HepG2 (cell line): ENCODE results near the gene PPHLN1. TPM values are rescaled to one million over a fixed set of nuclear protein-coding genes. Genes with fewer than 3 reads are reported as not detected.

Experiments
- CENPX ChIP-seq: sonication (generic); formaldehyde crosslinking; IDR thresholded peaks from 2 replicates; pipeline ENCODE4 v1.9.0; 2021; ENCODE audit warnings: mild to moderate bottlenecking, missing genetic modification reagents, moderate library complexity
- FOXK1 ChIP-seq: sonication (generic); formaldehyde crosslinking; IDR thresholded peaks from 2 replicates; pipeline ENCODE4 v1.4.0; 2020; ENCODE audit warnings: low read depth, missing genetic modification reagents, borderline replicate concordance
- GPN1 ChIP-seq: sonication (generic); formaldehyde crosslinking; IDR thresholded peaks from 2 replicates; pipeline ENCODE4 v1.5.1; 2020; ENCODE audit warnings: missing genetic modification reagents, borderline replicate concordance
- JUND ChIP-seq: sonication (generic); formaldehyde crosslinking; IDR thresholded peaks from 2 replicates; pipeline ENCODE4 v1.8.0; 2022; ENCODE audit warnings: mild to moderate bottlenecking, missing genetic modification reagents
- KDM4B ChIP-seq: sonication (generic); formaldehyde crosslinking; IDR thresholded peaks from 2 replicates; pipeline ENCODE4 v1.4.0; 2020; ENCODE audit warnings: missing genetic modification reagents
- MYC ChIP-seq: sonication (generic); formaldehyde crosslinking; IDR thresholded peaks from 2 replicates; pipeline ENCODE4 v1.9.0; 2021; ENCODE audit warnings: missing genetic modification reagents, borderline replicate concordance
- PHF20 ChIP-seq: sonication (generic); formaldehyde crosslinking; IDR thresholded peaks from 2 replicates; pipeline ENCODE4 v1.5.0; 2020; ENCODE audit warnings: mild to moderate bottlenecking, missing genetic modification reagents
- REL ChIP-seq: sonication (generic); formaldehyde crosslinking; conservative IDR thresholded peaks from 2 replicates; pipeline ENCODE4 v1.8.0; 2022; ENCODE audit warnings: mild to moderate bottlenecking, missing genetic modification reagents, moderate library complexity
- SOX5 ChIP-seq: IDR thresholded peaks from 2 replicates; pipeline ENCODE4 v1.6.1; 2016; ENCODE audit warnings: borderline replicate concordance
- SSRP1 ChIP-seq: IDR thresholded peaks from 2 replicates; pipeline ENCODE4 v1.6.1; 2016; ENCODE audit warnings: control low read depth
- ZBTB20 ChIP-seq: sonication (generic); formaldehyde crosslinking; IDR thresholded peaks from 2 replicates; pipeline ENCODE4 v1.8.1; 2023; ENCODE audit warnings: missing genetic modification reagents, low read depth, mild to moderate bottlenecking, borderline replicate concordance
- ZFAT ChIP-seq: sonication (generic); formaldehyde crosslinking; conservative IDR thresholded peaks from 2 replicates; pipeline ENCODE4 v1.8.1; 2023; ENCODE audit warnings: missing genetic modification reagents, inconsistent platforms
- ZNF17 ChIP-seq: sonication (generic); formaldehyde crosslinking; IDR thresholded peaks from 2 replicates; pipeline ENCODE4 v1.5.0; 2020; ENCODE audit warnings: mild to moderate bottlenecking, missing genetic modification reagents
- ZNF335 ChIP-seq: sonication (generic); formaldehyde crosslinking; IDR thresholded peaks from 2 replicates; pipeline ENCODE4 v1.4.0; 2020; ENCODE audit warnings: missing genetic modification reagents
- ZNF468 ChIP-seq: sonication (generic); formaldehyde crosslinking; IDR thresholded peaks from 2 replicates; pipeline ENCODE4 v1.8.0; 2022; ENCODE audit warnings: mild to moderate bottlenecking, moderate library complexity, missing genetic modification reagents
- ZNF543 ChIP-seq: sonication (generic); formaldehyde crosslinking; IDR thresholded peaks from 2 replicates; pipeline ENCODE4 v1.4.0; 2020; ENCODE audit warnings: mild to moderate bottlenecking, missing genetic modification reagents
- ZNF670 ChIP-seq: sonication (generic); formaldehyde crosslinking; IDR thresholded peaks from 2 replicates; pipeline ENCODE4 v1.8.0; 2022; ENCODE audit warnings: mild to moderate bottlenecking, missing genetic modification reagents, borderline replicate concordance
- ZNF672 ChIP-seq: sonication (generic); formaldehyde crosslinking; IDR thresholded peaks from 2 replicates; pipeline ENCODE4 v1.8.1; 2022; ENCODE audit warnings: missing genetic modification reagents
- ZNF839 ChIP-seq: sonication (generic); formaldehyde crosslinking; IDR thresholded peaks from 2 replicates; pipeline ENCODE4 v1.4.0; 2020; ENCODE audit warnings: missing genetic modification reagents, mild to moderate bottlenecking, borderline replicate concordance
- ZNF879 ChIP-seq: sonication (generic); formaldehyde crosslinking; IDR thresholded peaks from 2 replicates; pipeline ENCODE4 v1.8.1; 2023; ENCODE audit warnings: missing genetic modification reagents
- ZSCAN31 ChIP-seq: sonication (generic); formaldehyde crosslinking; IDR thresholded peaks from 2 replicates; pipeline ENCODE4 v1.5.0; 2020; ENCODE audit warnings: low read depth, mild to moderate bottlenecking, missing genetic modification reagents
- polyA plus RNA-seq, 8 experiments: library from polyadenylated mRNA; depleted of rRNA in 3 of 8; stranded (reverse) in 7 of 8; unstranded in 1 of 8; fragments of >200 nt; fragmentation: Illumina TruSeq in 4 of 8; extraction: Trizol in 4 of 8; gene quantifications; 2 replicates each; pipeline versions ENCODE4 v1.2.1 to v1.2.3, GENCODE V29; 2011 to 2016; ENCODE audit warnings: low read depth in 4 of 8, missing spikeins in 1 of 8, mixed read lengths in 1 of 8; ENCODE audit not compliant: insufficient read depth in 1 of 8
- total RNA-seq, 5 experiments: library from RNA; depleted of rRNA; stranded (reverse); fragments of >200 nt; fragmentation: Illumina TruSeq; extraction: Trizol; gene quantifications; 2 replicates each; pipeline ENCODE4 v1.2.3, GENCODE V29; 2016; ENCODE audit warnings: low read depth in 1 of 5
- TF ChIP-seq, protein P1 (sequence below): sonication (generic); formaldehyde crosslinking; IDR thresholded peaks from 2 replicates; pipeline ENCODE4 v1.4.0; 2020; ENCODE audit warnings: missing genetic modification reagents
- TF ChIP-seq, protein P2 (sequence below): sonication (generic); IDR thresholded peaks from 2 replicates; pipeline ENCODE4 v1.6.1; 2016; ENCODE audit warnings: low read depth, borderline replicate concordance
- TF ChIP-seq, protein P3 (sequence below): IDR thresholded peaks from 2 replicates; pipeline ENCODE4 v1.6.1; 2018; ENCODE audit warnings: missing genetic modification reagents
- TF ChIP-seq, protein P4 (sequence below): sonication (generic); formaldehyde crosslinking; conservative IDR thresholded peaks from 2 replicates; pipeline ENCODE4 v1.4.0; 2020; ENCODE audit warnings: missing genetic modification reagents

The PPHLN1 gene
- total and polyA plus RNA-seq, 2 of the 13 experiments (the other 11 are each of a cell fraction or from before 2014, with no cell fraction given), result 43.4 to 66.0 TPM

DNA sequence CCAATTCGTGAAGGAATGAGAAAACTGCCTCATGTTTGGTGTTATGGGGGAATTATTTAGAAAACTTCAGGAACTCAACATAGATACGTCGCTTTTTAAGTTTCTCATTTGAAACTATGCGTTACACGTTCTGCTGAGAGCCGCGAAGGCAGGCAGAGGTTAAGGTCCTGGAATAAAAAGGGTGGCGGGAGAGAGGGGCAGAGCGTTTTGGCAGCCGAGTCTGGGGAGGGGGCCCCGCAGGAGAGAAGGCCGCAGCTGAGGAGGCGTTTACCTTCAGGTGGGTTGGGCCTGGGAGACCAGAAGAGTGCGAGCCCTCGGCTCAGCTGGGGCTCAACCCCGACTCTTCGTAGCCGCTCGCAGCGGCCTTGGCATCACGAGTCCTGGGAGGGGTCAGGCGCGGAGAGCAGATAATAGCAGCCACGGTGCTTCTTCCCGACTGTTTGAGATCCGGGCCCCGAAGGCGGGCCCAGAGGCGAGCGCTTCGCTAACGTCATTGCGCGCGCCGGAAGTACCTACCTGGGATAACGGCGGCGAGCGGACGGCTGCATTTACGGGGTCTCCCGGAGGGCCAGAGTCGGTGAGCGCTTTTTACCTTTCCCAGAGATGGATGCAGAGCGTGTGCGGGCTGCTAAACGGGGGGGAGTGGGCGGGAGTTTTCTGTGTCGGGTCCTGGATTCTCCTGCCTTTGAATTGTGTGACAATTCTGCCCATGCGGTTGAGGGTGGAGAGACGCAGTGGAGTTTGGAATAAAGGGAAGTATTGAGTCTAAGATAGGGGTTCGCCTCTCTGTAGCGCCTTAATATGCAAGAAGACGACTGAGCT lies at the start of gene PPHLN1, which contains the start of gene ZCRB1 (continued):
- TF ChIP-seq KDM4B (CRISPR knock-in tag), result 0 out of 2 replicates have a peak, but pooled peaks have one; percentile 26
- TF ChIP-seq ZNF672 (CRISPR knock-in tag), result no peak
- 0 out of 2 replicates have a peak, but pooled peaks have one; percentile 11 for TF ChIP-seq SOX5 (CRISPR knock-in tag)
- no peak for TF ChIP-seq ZNF670 (CRISPR knock-in tag)
- TF ChIP-seq, protein P1, sequence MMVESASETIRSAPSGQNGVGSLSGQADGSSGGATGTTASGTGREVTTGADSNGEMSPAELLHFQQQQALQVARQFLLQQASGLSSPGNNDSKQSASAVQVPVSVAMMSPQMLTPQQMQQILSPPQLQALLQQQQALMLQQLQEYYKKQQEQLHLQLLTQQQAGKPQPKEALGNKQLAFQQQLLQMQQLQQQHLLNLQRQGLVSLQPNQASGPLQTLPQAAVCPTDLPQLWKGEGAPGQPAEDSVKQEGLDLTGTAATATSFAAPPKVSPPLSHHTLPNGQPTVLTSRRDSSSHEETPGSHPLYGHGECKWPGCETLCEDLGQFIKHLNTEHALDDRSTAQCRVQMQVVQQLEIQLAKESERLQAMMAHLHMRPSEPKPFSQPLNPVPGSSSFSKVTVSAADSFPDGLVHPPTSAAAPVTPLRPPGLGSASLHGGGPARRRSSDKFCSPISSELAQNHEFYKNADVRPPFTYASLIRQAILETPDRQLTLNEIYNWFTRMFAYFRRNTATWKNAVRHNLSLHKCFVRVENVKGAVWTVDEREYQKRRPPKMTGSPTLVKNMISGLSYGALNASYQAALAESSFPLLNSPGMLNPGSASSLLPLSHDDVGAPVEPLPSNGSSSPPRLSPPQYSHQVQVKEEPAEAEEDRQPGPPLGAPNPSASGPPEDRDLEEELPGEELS (CRISPR knock-in tag), result peak; percentile 43
- TF ChIP-seq JUND (CRISPR knock-in tag), result no peak
- TF ChIP-seq MYC, result peak; percentile 68; the same call in 1 of the 2 replicates
- TF ChIP-seq, protein P2, sequence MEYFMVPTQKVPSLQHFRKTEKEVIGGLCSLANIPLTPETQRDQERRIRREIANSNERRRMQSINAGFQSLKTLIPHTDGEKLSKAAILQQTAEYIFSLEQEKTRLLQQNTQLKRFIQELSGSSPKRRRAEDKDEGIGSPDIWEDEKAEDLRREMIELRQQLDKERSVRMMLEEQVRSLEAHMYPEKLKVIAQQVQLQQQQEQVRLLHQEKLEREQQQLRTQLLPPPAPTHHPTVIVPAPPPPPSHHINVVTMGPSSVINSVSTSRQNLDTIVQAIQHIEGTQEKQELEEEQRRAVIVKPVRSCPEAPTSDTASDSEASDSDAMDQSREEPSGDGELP, result peak; percentile 80
- TF ChIP-seq, protein P3, sequence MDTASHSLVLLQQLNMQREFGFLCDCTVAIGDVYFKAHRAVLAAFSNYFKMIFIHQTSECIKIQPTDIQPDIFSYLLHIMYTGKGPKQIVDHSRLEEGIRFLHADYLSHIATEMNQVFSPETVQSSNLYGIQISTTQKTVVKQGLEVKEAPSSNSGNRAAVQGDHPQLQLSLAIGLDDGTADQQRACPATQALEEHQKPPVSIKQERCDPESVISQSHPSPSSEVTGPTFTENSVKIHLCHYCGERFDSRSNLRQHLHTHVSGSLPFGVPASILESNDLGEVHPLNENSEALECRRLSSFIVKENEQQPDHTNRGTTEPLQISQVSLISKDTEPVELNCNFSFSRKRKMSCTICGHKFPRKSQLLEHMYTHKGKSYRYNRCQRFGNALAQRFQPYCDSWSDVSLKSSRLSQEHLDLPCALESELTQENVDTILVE (CRISPR knock-in tag), result no peak
- no peak; the same call in 1 of the 2 replicates for TF ChIP-seq ZBTB20
- TF ChIP-seq ZNF839, result no peak
- no peak for TF ChIP-seq ZNF335 (CRISPR knock-in tag)
- TF ChIP-seq SSRP1, result no peak
- TF ChIP-seq ZSCAN31, result peak; percentile 75
- no peak for TF ChIP-seq ZNF543 (CRISPR knock-in tag)
- TF ChIP-seq GPN1 (CRISPR knock-in tag), result no peak
- no peak for TF ChIP-seq ZNF468 (CRISPR knock-in tag)
- TF ChIP-seq ZNF17 (CRISPR knock-in tag), result no peak
- TF ChIP-seq REL (CRISPR knock-in tag), result no peak
- peak; percentile 76; the same call in 1 of the 2 replicates for TF ChIP-seq ZNF879 (CRISPR knock-in tag)
- TF ChIP-seq, protein P4, sequence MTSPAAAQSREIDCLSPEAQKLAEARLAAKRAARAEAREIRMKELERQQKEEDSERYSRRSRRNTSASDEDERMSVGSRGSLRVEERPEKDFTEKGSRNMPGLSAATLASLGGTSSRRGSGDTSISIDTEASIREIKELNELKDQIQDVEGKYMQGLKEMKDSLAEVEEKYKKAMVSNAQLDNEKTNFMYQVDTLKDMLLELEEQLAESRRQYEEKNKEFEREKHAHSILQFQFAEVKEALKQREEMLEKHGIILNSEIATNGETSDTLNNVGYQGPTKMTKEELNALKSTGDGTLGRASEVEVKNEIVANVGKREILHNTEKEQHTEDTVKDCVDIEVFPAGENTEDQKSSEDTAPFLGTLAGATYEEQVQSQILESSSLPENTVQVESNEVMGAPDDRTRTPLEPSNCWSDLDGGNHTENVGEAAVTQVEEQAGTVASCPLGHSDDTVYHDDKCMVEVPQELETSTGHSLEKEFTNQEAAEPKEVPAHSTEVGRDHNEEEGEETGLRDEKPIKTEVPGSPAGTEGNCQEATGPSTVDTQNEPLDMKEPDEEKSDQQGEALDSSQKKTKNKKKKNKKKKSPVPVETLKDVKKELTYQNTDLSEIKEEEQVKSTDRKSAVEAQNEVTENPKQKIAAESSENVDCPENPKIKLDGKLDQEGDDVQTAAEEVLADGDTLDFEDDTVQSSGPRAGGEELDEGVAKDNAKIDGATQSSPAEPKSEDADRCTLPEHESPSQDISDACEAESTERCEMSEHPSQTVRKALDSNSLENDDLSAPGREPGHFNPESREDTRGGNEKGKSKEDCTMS (CRISPR knock-in tag), result no peak
- no peak for TF ChIP-seq CENPX (CRISPR knock-in tag)
- TF ChIP-seq FOXK1 (CRISPR knock-in tag), result no peak
- TF ChIP-seq ZFAT (CRISPR knock-in tag), result no peak
- peak; percentile 94 for TF ChIP-seq PHF20 (CRISPR knock-in tag)
